EH (cell line): ENCODE results near the gene ATP6V1C2.
A peak's percentile ranks its signal among the peaks of the same experiment; 100 is the strongest.

Source experiments
- DNase-seq: peaks from one replicate; pipeline ENCODE4 v3.0.0-alpha.2; 2015; ENCODE audit warnings: low read depth

The ATP6V1C2 gene, protein sequence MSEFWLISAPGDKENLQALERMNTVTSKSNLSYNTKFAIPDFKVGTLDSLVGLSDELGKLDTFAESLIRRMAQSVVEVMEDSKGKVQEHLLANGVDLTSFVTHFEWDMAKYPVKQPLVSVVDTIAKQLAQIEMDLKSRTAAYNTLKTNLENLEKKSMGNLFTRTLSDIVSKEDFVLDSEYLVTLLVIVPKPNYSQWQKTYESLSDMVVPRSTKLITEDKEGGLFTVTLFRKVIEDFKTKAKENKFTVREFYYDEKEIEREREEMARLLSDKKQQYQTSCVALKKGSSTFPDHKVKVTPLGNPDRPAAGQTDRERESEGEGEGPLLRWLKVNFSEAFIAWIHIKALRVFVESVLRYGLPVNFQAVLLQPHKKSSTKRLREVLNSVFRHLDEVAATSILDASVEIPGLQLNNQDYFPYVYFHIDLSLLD

DNA sequence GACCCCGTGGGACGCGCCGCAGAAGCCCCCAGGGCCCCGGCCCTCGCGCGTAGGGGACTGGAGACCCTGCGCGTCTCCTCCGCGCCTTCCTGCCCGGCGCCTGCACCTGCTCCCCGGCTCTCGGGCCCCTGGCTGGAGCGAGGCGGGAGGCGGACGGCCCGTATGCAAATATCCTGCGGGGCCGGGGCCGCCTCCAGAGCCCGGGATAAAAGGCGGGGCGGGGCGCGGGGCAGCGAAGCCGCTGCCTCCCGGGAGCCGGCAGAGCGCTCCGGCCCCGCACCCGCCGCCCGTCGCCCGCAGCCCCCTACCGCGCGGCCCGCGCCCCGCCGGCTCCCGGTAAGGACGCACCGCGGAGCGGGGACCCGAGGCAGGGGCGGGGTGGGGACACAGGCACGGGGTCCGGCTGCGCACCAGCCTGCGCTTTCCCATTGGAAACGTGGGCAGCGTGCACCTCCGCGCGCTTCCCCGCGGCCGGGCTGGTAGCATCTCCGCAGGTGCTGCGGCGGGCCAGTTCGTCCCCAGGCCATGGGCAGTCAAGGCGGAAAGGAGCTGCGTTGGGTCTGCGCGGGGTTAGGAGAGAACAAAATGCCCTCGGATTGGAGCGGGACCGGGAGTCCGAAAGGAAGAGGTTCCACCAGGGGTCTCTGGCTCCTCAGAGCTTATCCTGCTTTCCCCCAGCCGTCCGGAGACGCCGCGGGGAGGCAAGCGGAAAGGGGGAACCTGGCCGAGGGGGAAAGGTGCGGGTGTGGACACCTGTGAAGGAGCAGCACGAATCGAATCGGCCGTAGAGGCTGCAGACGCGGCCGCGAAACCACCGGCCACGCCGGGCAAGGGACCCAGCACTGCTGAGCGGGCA lies at the start of gene ATP6V1C2:
Gene ATP6V1C2 (plus strand): TSS at position 235 of the 856 bp plus-strand sequence. CDS start 1,220 bp downstream, outside the sequence.
- no peak for DNase-seq

DNA sequence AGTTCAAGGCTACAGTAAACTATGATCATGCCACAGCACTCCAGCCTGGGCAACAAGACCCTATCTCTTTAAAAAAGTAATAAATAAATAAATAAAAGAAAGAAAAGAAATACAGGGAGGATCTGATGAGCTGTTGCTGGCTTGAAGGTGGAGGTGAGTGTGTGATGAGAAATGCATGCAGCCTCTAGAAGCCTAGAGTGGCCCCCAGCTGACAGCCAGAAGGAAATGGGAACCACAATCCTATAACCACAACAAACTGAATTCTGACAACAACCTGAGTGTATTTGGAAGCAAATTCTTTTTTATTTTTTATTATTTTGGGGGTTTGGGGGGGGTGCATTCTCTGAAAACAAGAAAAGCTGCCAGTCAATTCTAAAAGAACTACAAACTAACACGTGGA lies 46.3 kb upstream of the ATP6V1C2 start:
- no peak for DNase-seq

DNA sequence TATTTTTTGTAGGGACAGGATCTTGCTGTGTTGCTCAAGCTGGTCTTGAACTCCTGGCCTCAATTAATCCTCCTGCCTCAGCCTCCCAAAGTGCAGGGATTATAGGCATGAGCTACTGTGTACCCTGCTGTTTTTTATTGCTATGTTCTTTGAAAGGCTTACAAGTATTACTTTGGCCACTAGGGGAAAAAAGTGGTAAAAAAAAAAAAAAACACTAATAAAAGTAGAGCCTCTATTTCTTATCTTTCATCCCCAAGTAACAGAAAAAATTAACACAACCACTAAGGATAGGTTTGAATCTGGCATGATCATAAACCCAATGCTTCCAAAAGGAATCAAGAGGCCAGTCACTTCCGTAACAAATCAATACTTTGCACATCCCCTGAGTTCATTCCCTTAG lies 43.2 kb upstream of the ATP6V1C2 start:
- DNase-seq, result peak; percentile 1

DNA sequence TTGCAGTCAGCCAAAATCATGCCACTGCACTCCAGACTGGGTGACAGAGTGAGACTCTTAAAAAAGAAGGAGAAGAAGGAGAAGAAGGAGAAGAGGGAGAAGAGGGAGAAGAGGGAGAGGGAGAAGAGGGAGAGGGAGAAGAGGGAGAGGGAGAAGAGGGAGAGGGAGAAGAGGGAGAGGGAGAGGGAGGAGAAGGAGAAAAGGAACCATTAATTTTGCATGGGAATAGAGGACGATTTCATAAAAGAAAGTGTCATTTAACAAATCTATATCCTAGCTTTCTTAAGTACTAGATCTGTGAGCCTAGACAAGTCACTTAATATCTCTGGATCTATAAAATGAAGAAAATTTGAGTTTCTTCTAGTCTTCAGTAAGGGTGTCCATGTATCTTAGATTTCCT lies 41.2 kb upstream of the ATP6V1C2 start:
- DNase-seq, result no peak

DNA sequence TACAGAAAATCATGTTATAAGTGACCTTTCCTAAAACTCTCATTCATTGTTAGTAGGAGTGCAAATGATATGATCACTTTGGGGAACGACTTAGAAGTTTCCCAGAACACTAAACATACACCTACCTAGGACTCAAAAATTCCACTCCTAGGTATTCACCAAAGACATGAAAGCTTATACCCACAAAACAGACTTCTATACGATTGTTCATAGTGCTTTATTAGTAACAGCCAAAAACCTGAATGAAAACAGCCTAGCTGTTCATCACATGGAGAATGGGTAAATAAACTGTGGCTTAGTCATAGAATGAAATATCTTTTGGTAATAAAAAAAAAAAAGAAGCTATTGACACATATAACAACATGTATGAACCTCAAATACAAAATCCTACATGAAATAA lies 40.5 kb upstream of the ATP6V1C2 start:
- DNase-seq, result no peak

DNA sequence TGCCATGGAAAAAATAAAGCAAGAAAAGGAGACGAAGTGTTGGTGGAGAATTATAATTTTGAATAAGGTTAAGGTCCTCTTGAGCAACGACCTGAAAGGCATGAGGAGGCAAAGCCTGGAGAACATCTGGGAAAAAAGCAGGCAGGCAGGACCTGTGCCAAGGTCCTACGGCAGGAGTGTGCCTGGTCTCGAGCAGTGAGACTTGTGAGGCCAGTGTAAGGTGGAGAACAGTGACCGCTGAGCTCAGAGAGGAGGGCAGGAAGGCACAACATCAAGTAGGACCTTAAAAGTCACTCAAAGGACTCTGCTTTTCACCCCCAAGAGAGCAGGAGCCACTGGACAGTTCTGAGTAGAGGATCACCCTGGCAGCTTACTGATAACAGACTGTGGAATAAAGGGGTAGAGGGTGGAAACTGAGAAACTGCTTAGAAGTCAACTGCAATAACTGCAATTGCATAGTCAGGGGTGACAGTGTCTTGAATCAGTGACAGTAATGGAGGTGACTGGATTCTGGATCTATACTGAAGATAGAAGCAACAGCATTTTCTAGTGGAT lies 35.2 kb upstream of the ATP6V1C2 start:
- DNase-seq, result no peak

GRCh38 chr2:10688921-10689807 lies 32.3 kb upstream of the ATP6V1C2 start:
- peak; percentile 37 for DNase-seq

- DNase-seq, result no peak
Measured at GRCh38 chr2:10691521-10691920, 29.9 kb upstream of the ATP6V1C2 start.

- peak; percentile 53 for DNase-seq
Measured at GRCh38 chr2:10700078-10700803, 21.2 kb upstream of the ATP6V1C2 start.

DNA sequence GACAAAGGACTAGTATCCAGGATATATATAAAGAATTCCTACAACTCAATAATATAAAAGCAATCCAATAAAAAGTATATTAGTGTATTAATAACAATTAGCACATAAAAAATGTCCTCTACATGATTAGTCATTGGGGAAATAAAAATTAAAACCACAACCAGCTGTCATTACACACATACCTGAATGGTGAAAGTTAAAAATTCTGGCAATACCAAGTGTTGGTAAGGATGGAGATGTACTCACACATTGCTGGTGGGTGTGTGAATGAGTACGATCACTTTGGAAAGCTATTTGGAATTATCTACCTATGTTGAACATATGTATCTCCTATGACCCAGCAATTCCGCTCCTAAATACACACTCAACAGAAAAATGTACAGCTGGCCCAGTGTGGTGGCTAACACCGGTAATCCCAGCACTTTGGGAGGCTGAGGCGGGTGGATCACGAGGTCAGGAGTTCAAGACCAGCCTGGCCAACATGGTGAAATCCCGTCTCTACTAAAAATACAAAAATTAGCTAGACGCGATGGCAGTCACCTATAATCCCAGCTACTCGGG lies 17.3 kb upstream of the ATP6V1C2 start:
- no peak for DNase-seq

DNA sequence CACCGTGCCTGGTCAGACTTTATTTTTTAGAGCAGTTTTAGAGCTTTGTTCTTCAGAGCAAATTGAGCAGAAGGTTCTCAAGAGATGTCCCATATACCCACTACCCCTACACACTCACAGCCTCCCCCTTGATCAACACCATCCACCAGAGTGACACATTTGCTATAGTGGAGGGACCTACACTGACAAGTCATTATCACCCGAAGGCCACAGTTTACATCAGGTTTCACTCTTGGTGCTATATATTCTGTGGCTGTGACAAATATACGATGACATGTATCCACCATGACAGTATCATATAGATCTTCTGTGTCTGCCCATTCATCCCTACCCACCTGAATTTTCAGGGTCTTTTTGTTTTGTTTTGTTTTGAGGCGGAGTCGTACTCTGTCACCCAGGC lies 15.4 kb upstream of the ATP6V1C2 start:
- DNase-seq, result no peak

- DNase-seq, result no peak
Measured at GRCh38 chr2:10707831-10708230, 13.6 kb upstream of the ATP6V1C2 start.

GRCh38 chr2:10709290-10709939 lies 12.0 kb upstream of the ATP6V1C2 start:
- DNase-seq, result peak; percentile 35

GRCh38 chr2:10712185-10712809 lies 9.1 kb upstream of the ATP6V1C2 start:
- no peak for DNase-seq

GRCh38 chr2:10716581-10716980 lies 4.8 kb upstream of the ATP6V1C2 start:
- no peak for DNase-seq

GRCh38 chr2:10717628-10718027 lies 3.8 kb upstream of the ATP6V1C2 start:
- DNase-seq, result peak; percentile 78

DNA sequence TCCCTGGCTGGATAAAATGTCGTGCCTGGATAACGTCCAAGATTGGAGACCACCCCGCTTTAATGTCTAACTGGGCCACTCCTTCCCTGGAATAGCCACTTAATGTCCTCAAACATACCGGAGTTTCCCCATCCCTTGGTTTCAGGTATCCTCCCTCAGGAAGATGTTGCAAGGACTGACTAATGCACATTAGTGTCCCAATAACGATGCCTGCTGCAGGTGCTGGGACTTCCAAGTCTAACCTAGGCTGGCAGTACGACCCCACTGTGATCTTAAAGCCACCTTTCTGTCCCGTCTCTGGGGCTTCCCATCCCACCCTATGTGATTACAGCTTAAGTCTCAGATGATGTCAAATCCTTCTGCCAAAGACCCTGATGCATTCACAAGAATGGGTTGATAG lies 1.1 kb upstream of the ATP6V1C2 start:
- DNase-seq, result no peak

DNA sequence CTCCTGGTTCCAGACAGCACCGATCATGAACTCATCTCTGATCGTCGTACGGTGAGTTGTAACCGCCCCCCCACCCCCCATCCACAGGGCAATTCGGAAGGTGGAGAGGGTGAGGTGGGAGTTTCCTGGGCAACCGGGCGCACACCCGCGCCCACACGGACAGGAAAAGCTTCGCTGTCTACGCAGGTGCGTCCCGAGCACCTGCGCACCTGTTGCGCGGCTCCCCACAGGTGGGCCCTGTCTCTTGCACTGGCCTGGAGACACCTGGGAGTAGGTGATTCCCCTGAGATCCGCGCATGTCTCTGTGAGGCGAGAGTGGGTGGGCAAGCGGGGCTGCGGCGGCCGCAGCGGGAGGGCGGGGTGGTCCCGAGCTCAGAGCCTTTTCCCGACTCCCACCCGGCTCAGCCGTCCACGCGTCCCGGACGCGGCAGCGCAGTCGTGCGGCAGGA lies 459 bp upstream of the ATP6V1C2 start:
- DNase-seq, result no peak

DNA sequence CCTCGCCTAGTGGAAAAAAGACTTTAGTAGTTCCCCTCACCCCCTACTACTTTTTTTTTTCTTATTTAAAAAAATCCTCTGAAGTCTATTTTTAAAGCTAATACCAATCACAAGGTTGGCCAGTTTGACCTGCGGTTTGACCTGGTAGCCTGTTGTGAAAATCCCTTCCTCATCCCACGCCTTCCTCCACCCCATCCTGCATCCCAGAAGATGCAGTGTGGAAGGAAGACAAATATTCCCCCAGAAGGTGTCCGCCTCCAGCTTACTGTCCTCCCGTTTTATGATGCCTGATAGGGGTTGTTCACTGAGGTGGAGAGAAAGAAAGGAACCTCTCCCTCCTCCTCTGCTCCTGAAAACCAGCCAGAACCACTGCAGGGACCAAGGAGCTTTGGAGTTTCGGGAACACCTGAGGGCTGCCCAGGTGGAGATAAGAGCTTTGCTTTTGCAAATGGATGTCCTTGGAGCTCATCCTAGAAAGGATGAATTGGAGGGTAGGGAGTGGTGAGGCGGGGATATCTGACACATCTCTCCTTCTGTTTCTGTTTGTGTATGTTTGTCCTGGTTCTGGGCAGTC lies 909 bp downstream of the ATP6V1C2 start:
- DNase-seq, result no peak
